SH-SY5Y (cell line): Measurements from ENCODE around the gene TSC22D2.

Source experiments
- GATA2 ChIP-seq: IDR thresholded peaks from 2 replicates; pipeline ENCODE4 v1.6.1; 2011; ENCODE audit warnings: mild to moderate bottlenecking, low read depth, low read length
- GATA3 ChIP-seq: IDR thresholded peaks from 2 replicates; pipeline ENCODE4 v1.6.1; 2011; ENCODE audit warnings: low read depth, mild to moderate bottlenecking, low read length, moderate library complexity

GRCh38 chr3:150469931-150470740 is 62.0 kb downstream of the TSC22D2 start:
- TF ChIP-seq GATA2 (no peak), GATA3 (no peak)
